ENCODE data around the gene ZNF428.

ZNF428 gene

GRCh38 chr19:43562226-43562697 lies 57.2 kb downstream of the ZNF428 start:
- DNase-seq (ENCODE audit: low read depth in 2 of 2) = no peak

DNA sequence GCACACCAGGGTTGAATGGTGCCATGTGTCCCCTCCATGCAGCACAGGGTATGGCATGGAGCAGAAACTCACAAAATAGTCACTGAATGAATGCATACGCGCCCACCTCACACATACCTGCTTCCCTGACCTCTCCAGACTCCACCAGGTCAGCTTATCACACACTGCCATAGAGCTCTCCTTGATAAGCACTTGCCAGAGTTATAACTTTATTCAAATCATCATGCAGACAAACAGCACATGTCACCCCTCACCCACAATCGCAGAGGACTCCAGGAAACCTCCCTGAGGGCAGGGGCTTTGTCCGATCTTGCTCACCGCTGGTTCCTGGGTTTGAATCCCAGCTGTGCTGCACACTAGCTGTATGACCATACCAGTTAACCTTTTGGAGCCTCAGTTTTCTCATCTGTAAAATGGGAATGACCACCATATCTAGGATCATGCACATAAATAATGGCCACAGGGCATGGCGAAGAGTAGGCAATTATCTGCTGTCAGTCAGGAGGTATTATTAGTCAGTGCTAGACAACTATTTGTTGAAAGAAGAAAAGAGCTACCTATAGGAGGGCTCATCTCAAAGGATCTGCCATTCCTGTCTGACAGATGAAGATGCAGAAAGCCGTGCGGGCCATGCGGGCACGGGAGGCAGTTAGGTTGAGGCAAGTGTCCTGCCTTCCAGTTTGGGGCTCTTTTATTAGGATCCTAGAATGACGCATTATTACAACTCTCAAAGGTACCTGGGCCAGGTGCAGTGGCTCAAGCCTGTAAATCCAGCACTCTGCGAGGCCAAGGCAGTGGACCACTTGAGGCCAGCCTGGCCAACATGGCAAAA lies 58.1 kb downstream of the ZNF428 start:
- no peak for DNase-seq (ENCODE audit: low read depth in 2 of 2)

GRCh38 chr19:43560687-43561086 lies 58.7 kb downstream of the ZNF428 start:
- no peak for DNase-seq (ENCODE audit: low read depth in 2 of 2)
